Right lobe of liver (tissue), 4 donors: ENCODE measurements around the gene UBE2V1.

Experiments used
- CTCF ChIP-seq, 4 donors: fragments of 200-600 bp in 3 of 4; fragments of 450-650 bp in 1 of 4; IDR thresholded peaks; one replicate each; pipeline versions ENCODE4 v1.5.1 to v1.8.0; 2016 to 2022; ENCODE audit warnings: antibody characterized with exemption in 4 of 4, mild to moderate bottlenecking in 2 of 4
- POLR2A ChIP-seq: fragments of 450-650 bp; IDR thresholded peaks from one replicate; pipeline ENCODE4 v1.6.1; 2017; ENCODE audit warnings: antibody characterized with exemption, mild to moderate bottlenecking
- donor health status: DM: no; HTN: no; CAD: no.
- donor health status: DM: no; HTN: no; CAD: no.
- donor health status: DM: no; HTN: yes; CAD: no.

GRCh38 chr20:50146732-50147662, 34.0 kb upstream of the UBE2V1 start:
- TF ChIP-seq CTCF (IDR thresholded peaks at IDR 0.05), result no peak
- no peak for TF ChIP-seq POLR2A
